A549 (cell line): ENCODE results near the gene C11orf68.

Experiments used
- RCOR1 ChIP-seq: fragments of 150-350 bp; IDR thresholded peaks from 2 replicates; pipeline ENCODE4 v1.6.1; 2014; ENCODE audit warnings: antibody characterized with exemption, low read length, low read depth
- SMC3 ChIP-seq: fragments of >200 bp; sonication (Bioruptor Twin); formaldehyde crosslinking; IDR thresholded peaks from 3 replicates; pipeline ENCODE4 v1.6.1; 2018; ENCODE audit warnings: inconsistent platforms
- USF2 ChIP-seq: fragments of 450-650 bp; IDR thresholded peaks from 2 replicates; pipeline ENCODE4 v1.6.1; 2014; ENCODE audit warnings: antibody characterized with exemption

DNA sequence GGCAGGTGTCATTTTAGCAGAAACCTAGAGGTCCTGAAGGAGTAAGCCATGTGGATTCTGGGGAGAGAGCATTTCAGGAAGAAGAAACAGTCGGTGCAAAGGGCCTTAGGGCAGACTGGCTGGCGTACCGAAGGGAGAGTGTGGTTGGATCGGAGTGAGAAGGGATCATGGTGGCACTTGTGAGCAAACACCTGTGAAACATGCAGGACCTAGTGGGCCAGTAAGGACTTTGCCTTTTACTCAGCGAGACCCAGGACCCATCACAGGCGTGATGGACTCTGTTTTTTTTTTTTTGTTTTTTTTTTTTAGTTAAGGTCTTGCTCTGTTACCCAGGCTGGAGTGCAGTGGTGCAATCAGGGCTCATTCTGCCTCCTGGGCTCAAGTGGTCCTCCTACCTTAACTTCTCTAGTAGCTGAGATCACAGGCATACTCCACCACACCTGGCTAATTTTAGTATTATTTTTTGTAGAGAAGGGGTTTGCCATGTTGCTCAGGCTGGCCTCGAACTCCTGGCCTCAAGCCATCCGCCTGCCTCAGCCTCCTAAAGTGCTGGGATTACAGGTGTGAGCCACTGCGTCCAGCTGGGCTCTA, 23.0 kb upstream of the C11orf68 start:
- TF ChIP-seq SMC3 (no peak), RCOR1 (no peak), USF2 (no peak)
